ENCODE data around the gene CHD6.

Gene CHD6, protein sequence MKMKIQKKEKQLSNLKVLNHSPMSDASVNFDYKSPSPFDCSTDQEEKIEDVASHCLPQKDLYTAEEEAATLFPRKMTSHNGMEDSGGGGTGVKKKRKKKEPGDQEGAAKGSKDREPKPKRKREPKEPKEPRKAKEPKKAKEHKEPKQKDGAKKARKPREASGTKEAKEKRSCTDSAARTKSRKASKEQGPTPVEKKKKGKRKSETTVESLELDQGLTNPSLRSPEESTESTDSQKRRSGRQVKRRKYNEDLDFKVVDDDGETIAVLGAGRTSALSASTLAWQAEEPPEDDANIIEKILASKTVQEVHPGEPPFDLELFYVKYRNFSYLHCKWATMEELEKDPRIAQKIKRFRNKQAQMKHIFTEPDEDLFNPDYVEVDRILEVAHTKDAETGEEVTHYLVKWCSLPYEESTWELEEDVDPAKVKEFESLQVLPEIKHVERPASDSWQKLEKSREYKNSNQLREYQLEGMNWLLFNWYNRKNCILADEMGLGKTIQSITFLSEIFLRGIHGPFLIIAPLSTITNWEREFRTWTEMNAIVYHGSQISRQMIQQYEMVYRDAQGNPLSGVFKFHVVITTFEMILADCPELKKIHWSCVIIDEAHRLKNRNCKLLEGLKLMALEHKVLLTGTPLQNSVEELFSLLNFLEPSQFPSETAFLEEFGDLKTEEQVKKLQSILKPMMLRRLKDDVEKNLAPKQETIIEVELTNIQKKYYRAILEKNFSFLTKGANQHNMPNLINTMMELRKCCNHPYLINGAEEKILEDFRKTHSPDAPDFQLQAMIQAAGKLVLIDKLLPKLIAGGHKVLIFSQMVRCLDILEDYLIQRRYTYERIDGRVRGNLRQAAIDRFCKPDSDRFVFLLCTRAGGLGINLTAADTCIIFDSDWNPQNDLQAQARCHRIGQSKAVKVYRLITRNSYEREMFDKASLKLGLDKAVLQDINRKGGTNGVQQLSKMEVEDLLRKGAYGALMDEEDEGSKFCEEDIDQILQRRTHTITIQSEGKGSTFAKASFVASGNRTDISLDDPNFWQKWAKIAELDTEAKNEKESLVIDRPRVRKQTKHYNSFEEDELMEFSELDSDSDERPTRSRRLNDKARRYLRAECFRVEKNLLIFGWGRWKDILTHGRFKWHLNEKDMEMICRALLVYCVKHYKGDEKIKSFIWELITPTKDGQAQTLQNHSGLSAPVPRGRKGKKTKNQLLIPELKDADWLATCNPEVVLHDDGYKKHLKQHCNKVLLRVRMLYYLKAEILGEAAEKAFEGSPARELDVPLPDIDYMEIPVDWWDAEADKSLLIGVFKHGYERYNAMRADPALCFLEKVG (N-terminal part only)

DNA sequence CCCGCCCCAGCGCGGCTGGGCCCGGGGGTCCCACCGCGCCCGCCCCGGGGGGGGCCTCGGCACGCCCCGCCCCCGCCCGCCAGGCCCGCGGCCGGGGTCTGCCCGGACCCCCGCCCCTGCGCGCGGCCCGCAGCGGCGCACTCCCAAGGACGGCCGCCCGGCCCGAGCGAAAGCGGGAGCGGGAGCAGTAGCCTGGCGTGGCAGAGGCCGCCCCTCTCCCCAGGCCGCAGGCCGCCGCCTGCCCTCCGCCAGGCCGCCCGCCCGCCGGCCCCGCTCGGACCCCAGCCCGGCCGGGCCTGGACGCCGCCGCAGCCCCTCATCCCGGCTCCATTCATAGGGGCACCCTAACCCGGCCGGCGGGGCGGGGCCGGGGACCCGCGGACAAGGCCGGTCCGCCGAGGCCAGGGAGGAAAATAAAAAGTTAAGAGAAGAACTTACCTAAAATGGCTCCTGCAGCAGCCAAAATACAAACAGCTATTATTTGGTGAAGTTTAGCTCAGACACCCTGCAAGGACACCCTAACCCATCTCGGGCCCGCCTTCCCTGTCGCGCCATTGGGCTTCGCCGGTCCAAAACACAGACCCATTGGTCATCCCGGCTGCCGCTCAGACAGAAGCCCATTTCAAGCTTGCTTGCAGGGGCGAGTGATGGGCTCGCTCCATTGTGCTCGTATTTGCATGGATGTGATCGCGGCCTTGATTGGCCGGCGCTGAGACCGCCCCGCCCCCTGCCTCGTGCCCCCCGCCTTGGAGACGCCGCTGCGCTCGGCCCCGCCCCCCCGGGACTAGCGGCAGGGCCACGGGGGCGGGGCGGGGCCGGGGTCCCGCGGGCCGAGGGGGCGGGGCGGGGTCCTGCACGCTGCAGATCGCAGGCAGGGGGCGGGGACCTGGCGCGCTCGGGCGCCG is at the start of gene CHD6:
CHD6 (minus strand) TSS at position 476 of the 905 bp plus-strand sequence. CDS start 67,040 bp downstream, outside the sequence.
- DNase-seq (ENCODE audit: low read depth in 3 of 3, low spot score in 1 of 3) = peak; percentile 95 to 99 (median 97)

DNA sequence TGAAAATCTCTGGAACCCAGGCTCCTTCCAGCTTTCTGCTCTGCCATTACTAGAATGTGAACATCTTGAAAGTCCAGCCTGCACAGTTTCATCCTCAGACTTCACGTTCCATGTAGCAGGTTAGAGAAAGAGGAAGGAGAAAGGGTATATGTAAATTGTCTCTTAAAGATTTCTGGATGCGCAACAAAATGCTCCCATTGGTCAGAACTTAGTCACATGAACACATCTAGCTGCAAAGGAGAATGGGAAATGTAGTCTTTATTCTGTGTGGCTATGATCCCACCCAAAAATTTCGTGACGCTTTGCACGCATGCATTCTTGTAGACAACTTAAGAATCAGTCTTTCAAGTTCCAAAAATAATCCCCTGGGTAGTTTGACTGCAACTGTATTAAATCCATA is 46.4 kb upstream of the CHD6 start:
- DNase-seq (ENCODE audit: low read depth in 3 of 3, low spot score in 1 of 3) = no peak

DNA sequence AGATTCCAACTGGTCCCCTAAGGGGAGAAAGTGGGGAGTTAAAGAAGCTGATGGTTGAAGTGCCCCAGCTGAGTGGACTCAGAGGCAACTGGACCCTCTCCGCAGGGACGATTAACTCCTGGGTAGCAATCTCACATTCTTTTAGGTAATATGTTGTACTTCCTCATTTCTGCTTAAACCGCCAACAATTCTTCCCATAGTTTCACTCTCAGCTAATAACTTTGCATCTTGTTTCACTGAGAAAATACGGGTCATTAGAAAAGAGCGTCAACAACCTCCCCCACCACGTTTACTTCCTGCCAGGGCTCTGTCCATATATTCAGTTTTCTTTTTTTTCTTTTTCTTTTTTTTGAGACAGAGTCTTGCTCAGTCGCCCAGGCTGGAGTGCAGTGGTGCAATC is 39.5 kb upstream of the CHD6 start:
- no peak for DNase-seq (ENCODE audit: low read depth in 3 of 3, low spot score in 1 of 3)

DNA sequence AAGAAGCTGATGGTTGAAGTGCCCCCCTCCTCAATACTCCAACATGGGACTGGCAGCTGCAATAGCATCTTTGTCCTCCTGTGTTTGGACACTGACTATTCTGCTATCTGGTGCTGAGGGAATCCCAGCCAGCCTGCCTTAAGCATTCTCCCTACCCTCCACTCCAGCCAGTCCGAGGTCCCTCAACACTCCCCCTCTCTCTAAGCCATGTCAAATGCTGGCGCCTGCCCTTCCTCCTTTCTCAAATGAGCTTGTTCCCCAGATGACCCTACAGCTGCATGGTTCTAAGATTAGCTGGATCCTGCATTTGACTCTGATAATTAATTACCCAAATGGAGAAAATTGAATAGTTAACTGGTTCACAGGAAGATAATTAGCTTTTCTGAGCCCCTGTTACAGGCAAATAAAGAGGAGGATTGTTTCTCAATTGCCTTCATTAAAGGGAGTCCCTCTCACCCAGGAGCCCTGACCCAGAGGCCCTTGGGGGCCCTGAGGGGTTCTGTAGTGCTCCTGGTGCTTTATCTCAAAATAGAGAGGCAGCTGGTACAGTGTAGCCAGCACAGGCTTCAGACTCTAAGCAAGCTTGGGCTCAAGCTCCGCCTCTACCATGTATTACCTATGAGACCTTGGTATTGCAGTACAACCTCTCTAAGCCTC is 37.9 kb upstream of the CHD6 start:
- DNase-seq (ENCODE audit: low read depth in 3 of 3, low spot score in 1 of 3) = no peak

DNA sequence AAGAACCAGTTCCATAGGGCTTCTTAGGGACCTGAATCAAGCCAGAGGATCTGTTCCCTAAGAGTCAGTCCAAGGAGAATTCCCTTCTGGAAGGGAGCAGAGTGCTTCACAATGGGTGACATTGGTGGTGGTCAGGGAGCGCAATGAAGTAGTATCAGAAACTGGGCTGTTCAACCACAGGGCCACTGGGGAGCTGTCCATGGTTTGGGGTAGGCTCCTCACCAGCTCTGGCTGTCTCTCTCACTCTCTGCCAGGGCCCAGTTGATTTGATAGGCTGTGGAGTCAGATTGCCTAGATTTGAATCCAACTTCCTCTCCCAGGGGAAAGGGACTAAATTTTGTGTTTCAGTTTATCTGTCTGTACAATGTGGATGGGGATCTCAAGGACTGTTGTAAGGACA is 36.7 kb upstream of the CHD6 start:
- DNase-seq (ENCODE audit: low read depth in 3 of 3, low spot score in 1 of 3) = no peak

DNA sequence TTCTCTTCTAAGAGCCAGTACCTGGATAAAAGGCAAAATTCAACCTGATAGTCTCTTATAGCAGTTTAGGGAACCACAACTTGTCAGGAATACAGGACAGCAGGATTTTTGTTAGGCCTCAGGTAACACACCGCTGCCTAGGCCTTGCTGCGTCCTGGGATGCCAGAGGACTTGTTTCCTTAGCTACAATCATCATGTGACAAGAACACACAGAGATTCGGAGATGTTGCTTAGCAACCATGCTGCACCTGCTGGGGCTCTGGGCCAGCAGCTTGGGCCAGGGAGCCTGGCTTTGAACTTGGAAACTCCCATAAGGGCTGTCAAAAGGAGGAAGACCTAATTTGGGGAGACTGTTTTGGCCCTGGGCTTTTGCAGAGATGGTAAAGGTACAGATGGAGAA is 36.1 kb upstream of the CHD6 start:
- DNase-seq (ENCODE audit: low read depth in 3 of 3, low spot score in 1 of 3) = no peak

DNA sequence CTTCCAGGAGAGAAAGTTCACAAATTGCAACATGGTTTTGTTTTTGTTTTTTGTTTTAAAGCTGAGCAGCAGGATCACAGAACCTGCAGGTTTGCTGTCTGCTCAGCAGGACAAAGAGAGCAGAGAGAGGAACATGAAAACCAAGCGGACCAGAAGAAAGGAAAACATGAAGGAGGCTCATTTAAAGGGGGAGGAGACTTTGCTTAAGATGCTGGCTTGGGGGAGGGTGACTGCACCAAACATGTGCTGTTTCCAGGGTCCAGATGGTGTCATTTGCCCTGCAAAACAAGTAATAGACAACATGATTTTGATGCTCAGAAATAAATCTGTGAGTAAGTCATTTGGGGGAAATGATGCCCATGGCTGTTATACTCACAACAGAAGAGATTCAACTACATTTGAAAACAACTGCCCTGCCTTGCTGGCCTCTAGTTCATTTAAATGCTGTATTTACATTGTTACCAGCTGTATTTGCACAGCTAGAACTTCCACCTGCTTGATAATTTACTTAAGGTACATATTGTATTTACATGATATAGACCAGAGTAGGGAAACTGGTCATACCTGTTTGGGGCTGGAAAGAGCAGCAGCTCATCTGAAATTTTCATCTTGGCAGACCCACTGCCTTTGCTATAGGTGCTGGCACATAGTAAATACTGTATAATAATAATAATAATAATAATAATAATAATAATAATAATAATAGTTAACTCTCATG is 32.2 kb upstream of the CHD6 start:
- DNase-seq (ENCODE audit: low read depth in 3 of 3, low spot score in 1 of 3) = no peak

DNA sequence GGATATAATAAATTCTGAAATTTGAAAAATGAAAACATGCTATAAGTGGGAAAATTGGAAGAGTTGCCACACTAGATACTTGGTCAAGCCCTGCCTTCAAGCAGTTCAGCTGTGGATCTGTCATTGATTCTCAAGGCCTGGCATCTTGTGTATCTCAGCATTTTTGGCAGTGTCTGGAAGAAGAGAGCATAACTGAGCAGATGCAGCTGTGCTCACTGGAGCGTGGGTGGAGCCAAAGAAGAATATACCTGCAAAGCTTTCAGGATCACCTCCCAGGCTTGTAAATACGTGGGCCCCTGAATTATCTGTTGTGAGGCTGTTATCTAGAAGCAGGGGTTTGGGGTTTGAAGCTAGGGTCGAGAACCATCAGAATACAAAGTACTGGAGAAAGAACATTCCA is 31.3 kb upstream of the CHD6 start:
- no peak for DNase-seq (ENCODE audit: low read depth in 3 of 3, low spot score in 1 of 3)

DNA sequence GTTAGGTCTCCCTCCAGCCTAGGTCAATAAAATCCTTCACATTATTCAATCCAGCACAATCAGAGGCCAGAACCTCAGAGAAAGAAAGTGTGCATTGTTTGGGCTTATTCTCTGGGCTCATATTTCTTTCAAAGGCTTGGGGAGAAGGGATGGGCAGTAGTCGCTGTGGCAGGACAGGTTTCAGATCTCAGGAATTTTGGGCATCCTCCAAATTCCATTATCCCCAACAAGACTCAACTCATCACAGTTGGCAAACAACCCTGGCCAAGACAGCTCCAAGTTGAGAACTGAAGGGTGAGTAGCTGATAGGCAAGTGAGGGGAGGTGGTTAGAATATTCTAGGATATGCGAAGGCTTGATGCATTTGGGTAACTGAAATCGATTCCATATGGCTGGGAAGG is 27.2 kb upstream of the CHD6 start:
- DNase-seq (ENCODE audit: low read depth in 3 of 3, low spot score in 1 of 3) = no peak

DNA sequence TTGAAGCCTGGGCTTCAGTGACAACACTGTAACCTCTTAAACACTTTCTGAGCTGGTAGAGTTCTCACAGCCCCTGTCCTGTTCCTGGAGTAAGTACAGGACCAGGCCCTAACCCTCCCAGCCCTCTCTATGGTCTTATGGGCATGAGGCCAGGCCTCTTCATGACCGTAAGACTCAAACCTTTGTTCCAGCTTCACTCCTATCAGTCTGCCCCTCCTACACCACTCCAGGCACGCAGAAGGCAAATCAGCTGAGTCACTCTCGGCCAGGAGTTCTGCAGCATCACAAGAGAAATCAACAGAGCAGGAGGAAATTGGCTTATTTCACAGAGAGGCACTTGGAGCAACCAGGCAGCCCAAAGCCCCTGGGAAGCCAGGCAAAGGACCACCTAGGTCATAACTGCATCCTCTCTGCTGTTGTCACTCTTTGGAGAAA is 25.3 kb upstream of the CHD6 start:
- DNase-seq (ENCODE audit: low read depth in 3 of 3, low spot score in 1 of 3) = no peak

DNA sequence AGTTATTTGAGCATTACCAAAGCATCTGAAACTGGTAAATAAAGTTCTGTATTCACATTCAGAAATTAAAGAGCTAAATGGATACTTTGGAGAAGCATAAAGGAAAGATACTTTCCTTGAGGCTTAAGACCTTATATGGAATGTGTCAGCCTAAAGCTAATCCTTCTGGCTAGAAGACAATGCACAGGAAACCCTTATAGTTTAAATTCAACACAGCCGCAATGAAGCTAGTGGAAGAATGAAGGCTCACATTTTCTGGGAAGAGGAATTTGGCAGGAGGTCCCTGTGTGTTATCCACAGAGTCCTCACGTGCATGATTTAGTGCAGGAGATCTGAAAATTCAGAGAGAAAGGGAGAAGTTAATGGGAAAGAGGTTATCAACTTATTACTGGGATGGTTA is 21.5 kb upstream of the CHD6 start:
- no peak for DNase-seq (ENCODE audit: low read depth in 3 of 3, low spot score in 1 of 3)

DNA sequence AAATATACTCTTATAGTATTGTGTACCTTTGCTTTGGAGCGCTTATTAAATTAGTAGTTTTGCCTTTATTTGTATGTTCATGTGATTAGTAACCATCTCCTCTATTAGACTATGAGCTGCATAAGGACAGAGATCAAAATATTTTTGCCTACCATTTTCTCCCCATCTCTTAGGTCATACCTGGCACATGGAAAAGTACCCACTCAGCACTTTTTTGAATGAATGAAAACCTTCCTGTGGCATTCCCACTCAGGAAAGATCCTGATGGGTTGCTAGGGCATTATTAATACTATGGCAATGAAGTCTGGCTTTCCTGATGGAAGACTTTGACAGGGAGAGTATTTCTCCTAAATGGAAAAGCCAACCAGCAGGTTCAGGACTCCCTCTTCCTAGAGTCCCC is 20.3 kb upstream of the CHD6 start:
- no peak for DNase-seq (ENCODE audit: low read depth in 3 of 3, low spot score in 1 of 3)

DNA sequence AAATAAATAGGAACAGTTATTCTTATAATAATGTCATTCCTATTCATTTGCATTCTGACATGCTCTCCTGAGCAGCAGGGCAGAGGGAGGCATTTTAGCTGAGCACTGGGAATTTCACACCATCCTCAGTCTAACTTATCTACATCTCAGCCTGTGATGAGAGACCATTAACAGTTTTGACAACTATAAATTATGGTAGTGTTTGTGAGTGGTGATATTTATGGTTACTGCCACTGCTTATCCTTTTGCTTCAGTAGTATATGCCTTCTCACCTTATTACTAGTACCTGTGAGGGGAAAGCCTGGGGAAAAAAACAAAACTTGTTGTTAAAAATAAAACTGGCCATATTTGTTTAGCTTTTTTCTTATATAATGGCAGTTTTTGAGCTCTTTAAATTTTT is 17.0 kb upstream of the CHD6 start:
- DNase-seq (ENCODE audit: low read depth in 3 of 3, low spot score in 1 of 3) = no peak

DNA sequence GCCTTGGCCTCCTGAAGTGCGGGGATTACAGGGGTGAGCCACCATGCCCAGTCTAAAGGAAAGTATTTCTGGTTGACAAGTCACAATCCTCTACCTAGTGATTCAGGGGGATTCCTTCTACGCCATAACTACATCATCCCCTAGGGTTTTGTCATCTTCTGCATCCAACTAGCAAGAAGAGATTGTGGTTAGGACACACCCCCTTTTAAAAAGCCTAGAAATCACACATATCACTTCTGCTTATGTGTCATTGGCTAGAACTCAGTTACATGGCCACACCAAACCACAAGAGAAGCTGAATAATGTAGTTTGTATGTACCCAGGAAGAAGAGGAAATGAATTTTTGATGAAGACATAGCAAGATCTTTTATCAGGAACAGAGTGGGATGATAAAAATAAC is 14.7 kb upstream of the CHD6 start:
- no peak for DNase-seq (ENCODE audit: low read depth in 3 of 3, low spot score in 1 of 3)

DNA sequence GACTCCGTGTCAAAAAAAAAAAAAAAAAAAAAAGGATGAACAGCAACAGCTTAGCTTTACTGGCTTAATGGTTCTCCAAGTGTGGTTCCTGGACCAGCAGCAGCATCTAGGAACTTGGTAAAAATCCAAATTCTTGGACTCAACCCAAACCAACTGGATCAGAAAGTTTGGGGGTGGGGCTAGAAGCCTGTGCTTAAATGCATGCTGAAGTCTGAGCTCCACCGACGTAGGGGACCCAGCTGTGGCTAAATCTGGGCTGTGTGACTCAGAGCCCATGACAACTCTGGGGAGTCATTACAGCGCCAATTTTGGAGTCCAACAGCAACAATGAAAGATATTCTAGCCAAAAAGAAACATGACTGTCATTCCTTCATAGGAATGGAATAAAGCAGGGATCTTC is 13.6 kb upstream of the CHD6 start:
- no peak for DNase-seq (ENCODE audit: low read depth in 3 of 3, low spot score in 1 of 3)

DNA sequence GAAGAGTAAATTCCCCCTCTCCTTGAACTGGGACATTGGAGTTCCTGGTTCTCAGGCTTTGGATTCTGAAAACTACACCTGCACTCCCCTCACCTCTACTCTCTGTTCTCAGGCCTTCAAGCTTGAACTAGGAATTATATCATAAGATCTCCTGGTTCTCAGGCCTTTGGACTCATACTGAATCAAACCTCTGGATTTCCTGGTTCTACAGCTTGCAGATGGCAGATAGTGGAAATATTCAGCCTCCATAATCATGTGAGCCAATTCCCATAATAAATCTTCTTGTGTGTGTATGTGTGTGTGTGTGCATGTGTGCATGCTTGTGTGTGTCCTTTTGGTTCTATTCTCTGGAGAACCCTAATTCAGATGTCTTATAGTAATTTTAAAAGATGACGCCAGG is 12.7 kb upstream of the CHD6 start:
- DNase-seq (ENCODE audit: low read depth in 3 of 3, low spot score in 1 of 3) = no peak

DNA sequence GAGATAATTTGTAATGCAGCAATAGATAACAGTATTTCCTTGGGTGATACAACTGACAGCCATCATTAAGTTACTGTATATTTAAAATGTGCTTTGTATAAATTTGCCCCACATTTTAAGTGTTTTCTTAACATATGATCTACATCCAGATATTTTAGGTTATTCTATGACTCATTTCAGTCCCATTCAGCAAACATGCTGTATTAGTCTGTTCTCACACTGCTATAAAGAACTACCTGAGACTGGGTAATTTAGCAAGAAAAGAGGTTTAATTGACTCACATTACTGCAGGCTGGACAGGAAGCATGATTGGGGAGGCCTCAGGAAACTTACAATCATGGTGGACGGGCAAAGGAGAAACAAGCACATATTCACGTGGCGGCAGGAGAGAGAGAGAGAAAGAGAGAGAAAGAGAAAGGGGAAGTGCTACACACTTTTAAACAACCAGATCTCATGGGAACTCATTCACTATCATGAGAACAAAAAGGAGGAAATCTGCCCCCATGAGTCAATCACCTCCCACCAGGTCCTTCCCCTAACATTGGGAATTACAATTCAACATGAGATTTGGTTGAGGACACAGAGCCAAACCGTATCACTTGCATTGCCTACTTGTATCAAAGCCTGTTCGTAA is 9.6 kb upstream of the CHD6 start:
- no peak for DNase-seq (ENCODE audit: low read depth in 3 of 3, low spot score in 1 of 3)

DNA sequence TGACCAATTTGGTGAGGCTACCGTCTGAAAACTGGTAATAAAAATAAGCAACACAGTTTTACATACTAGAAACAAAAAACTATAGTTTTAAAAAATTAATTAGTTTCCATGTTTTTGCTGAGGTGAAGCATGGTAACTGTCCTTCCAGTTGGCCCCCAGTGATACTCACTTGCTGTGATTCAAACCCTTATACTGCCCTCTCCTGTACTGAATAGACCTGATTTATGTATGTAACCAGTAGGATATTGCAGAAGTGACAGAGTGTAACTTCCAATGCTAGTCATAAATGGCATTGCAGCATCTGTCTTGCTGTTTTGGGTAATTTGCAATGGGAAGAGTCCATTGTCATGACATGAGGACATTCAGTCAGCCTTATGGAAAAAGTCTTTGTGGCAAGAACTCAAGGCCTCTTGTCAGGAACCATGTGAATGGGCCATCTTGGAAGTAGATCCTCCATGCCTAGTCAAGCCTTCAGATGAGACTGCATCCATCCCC is 8.9 kb upstream of the CHD6 start:
- no peak for DNase-seq (ENCODE audit: low read depth in 3 of 3, low spot score in 1 of 3)
